BJ (cell line): ENCODE results near the gene PCSK2. TPM values are rescaled to one million over a fixed set of nuclear protein-coding genes. Genes with fewer than 3 reads are reported as not detected.

Experiments used
- CTCF ChIA-PET: fragments of 350-600 bp; formaldehyde crosslinking; extraction: SDS; loops from one replicate; lab custom pipeline; 2021; ENCODE audit warnings: antibody characterized with exemption, inconsistent platforms; lab: Yijun Ruan, JAX
- POLR2A ChIA-PET: fragments of 300-600 bp; sonication (Branson Sonifier 250); formaldehyde crosslinking; extraction: SDS; loops from one replicate; lab custom pipeline; 2021; ENCODE audit warnings: antibody characterized with exemption; lab: Charles Lee
- DNase-seq: peaks from one replicate; pipeline ENCODE4 v3.0.0-alpha.2; 2011; ENCODE audit warnings: low read depth
- H3K27me3 ChIP-seq: 2 replicates; pipeline ENCODE4 v1.6.0; 2011; ENCODE audit warnings: low read length; ENCODE audit not compliant: control insufficient read depth, insufficient read depth
- H3K36me3 ChIP-seq: 2 replicates; pipeline ENCODE4 v1.5.1; 2011; ENCODE audit warnings: low read length; ENCODE audit not compliant: control insufficient read depth, insufficient read depth
- H3K4me3 ChIP-seq: 2 replicates; pipeline ENCODE4 v1.5.1; 2011; ENCODE audit warnings: low read depth, mild to moderate bottlenecking, control low read depth, low read length
- polyA plus RNA-seq: library from polyadenylated mRNA; depleted of rRNA; stranded (reverse); fragments of >200 nt; gene quantifications from 2 replicates; pipeline ENCODE4 v1.2.3, GENCODE V29; 2011
- TF ChIP-seq, protein P1 (sequence below): IDR thresholded peaks from 2 replicates; pipeline ENCODE4 v1.5.1; 2011; ENCODE audit warnings: low read depth, mild to moderate bottlenecking, control low read depth, inconsistent platforms, low read length, moderate library complexity; ENCODE audit not compliant: insufficient read depth

Gene PCSK2
- polyA plus RNA-seq, 1 experiment: not detected

DNA sequence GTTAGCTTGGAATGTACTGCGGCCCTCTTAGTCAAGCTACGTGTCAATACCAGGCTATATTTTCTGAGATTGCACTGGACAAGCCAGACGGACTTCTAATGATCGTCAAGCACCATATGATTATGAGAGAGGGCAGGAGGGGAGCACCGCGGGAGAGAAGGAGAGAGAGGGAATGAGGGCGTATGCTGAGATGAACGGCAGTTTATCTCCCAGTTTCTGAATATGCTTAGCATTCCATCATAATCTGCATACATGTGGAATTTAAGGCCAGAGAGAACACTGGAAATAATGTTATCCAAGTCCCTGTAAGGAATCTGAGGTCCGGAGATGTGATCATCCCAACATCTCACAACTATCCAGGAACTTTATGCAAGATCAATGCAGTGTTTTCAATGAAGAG lies 244.1 kb downstream of the PCSK2 start:
- H3K4me3 ChIP-seq: no peak overlapping the region
- no peak for DNase-seq
- CTCF ChIA-PET: no interaction called here
- POLR2A ChIA-PET: no interaction called here
- TF ChIP-seq, protein P1, sequence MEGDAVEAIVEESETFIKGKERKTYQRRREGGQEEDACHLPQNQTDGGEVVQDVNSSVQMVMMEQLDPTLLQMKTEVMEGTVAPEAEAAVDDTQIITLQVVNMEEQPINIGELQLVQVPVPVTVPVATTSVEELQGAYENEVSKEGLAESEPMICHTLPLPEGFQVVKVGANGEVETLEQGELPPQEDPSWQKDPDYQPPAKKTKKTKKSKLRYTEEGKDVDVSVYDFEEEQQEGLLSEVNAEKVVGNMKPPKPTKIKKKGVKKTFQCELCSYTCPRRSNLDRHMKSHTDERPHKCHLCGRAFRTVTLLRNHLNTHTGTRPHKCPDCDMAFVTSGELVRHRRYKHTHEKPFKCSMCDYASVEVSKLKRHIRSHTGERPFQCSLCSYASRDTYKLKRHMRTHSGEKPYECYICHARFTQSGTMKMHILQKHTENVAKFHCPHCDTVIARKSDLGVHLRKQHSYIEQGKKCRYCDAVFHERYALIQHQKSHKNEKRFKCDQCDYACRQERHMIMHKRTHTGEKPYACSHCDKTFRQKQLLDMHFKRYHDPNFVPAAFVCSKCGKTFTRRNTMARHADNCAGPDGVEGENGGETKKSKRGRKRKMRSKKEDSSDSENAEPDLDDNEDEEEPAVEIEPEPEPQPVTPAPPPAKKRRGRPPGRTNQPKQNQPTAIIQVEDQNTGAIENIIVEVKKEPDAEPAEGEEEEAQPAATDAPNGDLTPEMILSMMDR: no peak
- no peaks in the 10 kb centered on the region for H3K36me3 ChIP-seq
- H3K27me3 ChIP-seq: peaks cover 7% of the 10 kb centered on the region

DNA sequence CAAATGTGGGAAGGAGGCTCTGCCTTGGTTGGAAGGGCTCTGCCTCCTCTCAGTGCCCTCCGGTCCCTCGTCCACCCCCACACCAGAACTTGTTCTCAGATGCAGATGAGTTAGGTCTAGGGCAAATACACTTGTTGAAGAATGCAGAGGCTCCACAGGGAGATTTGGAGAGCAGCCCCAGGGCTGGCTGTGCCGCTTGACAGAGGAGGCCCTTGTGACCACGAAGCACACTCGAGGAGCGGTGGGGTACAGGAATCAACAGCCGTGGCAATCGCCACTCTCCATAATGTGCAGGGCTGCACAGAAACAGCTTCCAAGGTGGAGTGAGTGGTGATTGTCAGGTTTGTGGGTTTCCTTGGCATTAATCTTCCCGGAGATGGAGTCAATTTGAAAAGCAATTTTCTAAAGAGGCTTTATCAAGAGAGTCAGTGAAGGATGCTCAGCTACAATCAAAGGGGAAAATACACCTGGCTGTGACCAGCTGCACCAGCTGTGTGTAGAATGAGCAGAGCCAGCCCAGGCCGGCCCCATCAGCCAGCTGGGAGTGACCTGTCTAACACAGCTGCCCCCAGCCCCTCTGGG lies 244.9 kb downstream of the PCSK2 start:
- Histone ChIP-seq H3K36me3 (no peaks in the 10 kb centered on the region), H3K27me3 (peaks cover 7% of the 10 kb centered on the region), H3K4me3 (no peak overlapping the region)
- DNase-seq: no peak
- CTCF ChIA-PET: interaction anchor here (0.6 kb wide), 1 partner anchor 17 kb away, joined by 3 read pairs; no protein-coding TSS in a partner anchor
- TF ChIP-seq, protein P1: no peak
- POLR2A ChIA-PET: no interaction called here

DNA sequence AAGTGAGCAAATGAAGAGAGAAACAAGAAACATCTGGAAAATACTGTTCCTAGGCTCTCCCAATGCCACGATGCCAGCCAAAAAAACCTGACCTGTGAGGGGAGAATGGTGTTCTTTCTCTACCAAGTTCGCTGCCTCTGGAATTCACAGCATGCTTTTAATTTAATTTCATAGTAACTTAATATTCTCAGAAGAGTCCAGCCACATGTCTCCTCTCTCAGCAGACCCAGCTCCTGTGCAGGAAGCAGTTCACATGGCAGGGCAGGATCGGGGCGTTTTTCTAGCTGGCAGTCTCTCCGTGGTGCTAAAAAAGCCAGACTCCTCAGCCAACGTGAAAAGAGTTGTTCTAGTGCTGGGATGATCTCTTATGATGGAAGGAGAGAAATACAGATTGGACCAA lies 246.8 kb downstream of the PCSK2 start:
- TF ChIP-seq, protein P1: no peak
- Histone ChIP-seq H3K4me3 (no peak overlapping the region), H3K27me3 (peaks cover 7% of the 10 kb centered on the region), H3K36me3 (no peaks in the 10 kb centered on the region)
- ChIA-PET CTCF (no interaction called here), POLR2A (no interaction called here)
- no peak for DNase-seq

DNA sequence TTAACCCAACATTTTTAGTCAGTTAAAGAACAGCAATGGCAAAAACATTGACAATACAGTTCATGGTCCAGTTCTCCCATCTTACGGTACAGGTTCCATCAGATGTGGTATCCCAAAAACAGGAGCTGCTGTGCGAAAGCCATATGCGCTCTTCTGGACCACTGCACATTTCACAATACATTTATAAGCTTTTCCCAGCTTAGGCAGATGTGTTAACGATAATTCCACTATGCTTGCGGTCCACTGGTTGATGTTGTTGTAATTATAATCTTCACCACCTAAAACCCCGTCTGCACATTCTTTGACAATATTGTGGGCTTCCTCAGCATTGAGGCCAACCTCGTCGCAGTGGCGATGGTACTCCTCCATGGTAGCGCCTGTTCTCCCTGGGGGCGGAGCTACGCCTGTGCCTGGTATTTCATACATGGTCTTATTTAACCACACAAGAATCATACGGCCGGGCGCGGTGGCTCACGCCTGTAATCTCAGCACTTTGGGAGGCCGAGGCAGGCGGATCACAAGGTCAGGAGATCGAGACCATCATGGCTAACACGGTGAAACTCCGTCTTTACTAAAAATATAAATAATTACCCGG lies 252.3 kb downstream of the PCSK2 start:
- Histone ChIP-seq H3K4me3 (no peak overlapping the region), H3K36me3 (no peaks in the 10 kb centered on the region), H3K27me3 (peaks cover 10% of the 10 kb centered on the region)
- POLR2A ChIA-PET: no interaction called here
- TF ChIP-seq, protein P1: no peak
- CTCF ChIA-PET: no interaction called here
- DNase-seq: no peak

DNA sequence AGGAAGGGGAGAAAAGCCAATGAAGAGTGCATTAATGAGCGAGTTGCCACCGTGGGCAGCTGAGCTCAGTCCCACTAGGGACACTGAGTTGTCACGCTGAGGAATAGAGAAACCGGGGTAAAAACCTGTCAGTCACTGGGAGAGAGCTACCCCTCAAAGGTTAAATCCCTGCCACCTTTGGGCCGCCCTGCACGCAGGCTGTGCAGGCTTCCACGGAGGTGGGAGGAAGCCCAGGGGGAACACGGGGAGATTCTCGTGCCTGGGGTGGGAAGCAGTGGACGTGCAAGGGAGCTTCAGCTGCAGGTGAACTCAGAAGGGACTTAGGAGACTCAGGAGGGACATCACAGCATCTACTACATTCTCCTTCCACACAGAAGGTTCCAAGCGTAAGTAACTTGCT lies 253.9 kb downstream of the PCSK2 start:
- no peak overlapping the region for H3K4me3 ChIP-seq
- TF ChIP-seq, protein P1: no peak
- H3K27me3 ChIP-seq: peaks cover 7% of the 10 kb centered on the region
- POLR2A ChIA-PET: no interaction called here
- H3K36me3 ChIP-seq: no peaks in the 10 kb centered on the region
- DNase-seq: no peak
- CTCF ChIA-PET: interaction anchor here (0.6 kb wide), 1 partner anchor 20 kb away, joined by 3 read pairs; no protein-coding TSS in a partner anchor
